K562 (cell line): ENCODE data around the gene LCNL1. TPM values are rescaled to one million over a fixed set of nuclear protein-coding genes. Genes with fewer than 3 reads are reported as not detected.

Experiments used
- ATAC-seq: fragments of 200-7000 bp; cut with Tn5 transposase; 3 replicates; pipeline ENCODE4 v1.9.1; 2020; ENCODE audit warnings: moderate library complexity
- BruUV-seq: library from RNA; stranded (reverse); fragments of 400-500 nt; replicated peaks from 2 replicates; lab custom pipeline; 2021; lab: Mats Ljungman, UMichigan
- CTCF ChIA-PET: fragments of 300-600 bp; formaldehyde crosslinking; extraction: SDS; loops from one replicate; lab custom pipeline; 2021; ENCODE audit warnings: low intra/inter-chr PET ratio; lab: Yijun Ruan, JAX
- POLR2A ChIA-PET: fragments of 300-600, 350-650 bp; sonication (Branson Sonifier 250); formaldehyde crosslinking; extraction: SDS; loops from one replicate; lab custom pipeline; 2021; ENCODE audit warnings: antibody characterized with exemption, inconsistent platforms; lab: Yijun Ruan, JAX
- DNase-seq, 4 experiments: peaks; one replicate each; pipeline versions ENCODE4 v3.0.0 to v3.0.0-alpha.2; 2011 to 2018; ENCODE audit warnings: low spot score in 3 of 4, mixed read lengths in 3 of 4; ENCODE audit errors: extremely low read depth in 1 of 4
- FAIRE-seq: peaks from 2 replicates; lab custom pipeline; 2011; peaks lifted over from hg19 to GRCh38; lab: Jason Lieb, UNC
- H2AFZ ChIP-seq: 2 replicates; pipeline ENCODE4 v1.6.0; 2011; ENCODE audit warnings: low read depth, low read length, control low read depth, inconsistent platforms
- H3K27ac ChIP-seq: fragments of 200-600 bp; 3 replicates; pipeline ENCODE4 v1.8.0; 2011; ENCODE audit warnings: low read depth, mild to moderate bottlenecking, control low read depth, inconsistent platforms, low read length, moderate library complexity, mixed read lengths; ENCODE audit errors: extremely low read depth
- H3K27me3 ChIP-seq, 2 experiments: fragments of 300-600 bp in 1 of 2; 2 replicates in 1 of 2; 3 replicates in 1 of 2; pipeline versions ENCODE4 v1.6.0 to v1.8.0; 2011; ENCODE audit warnings: inconsistent platforms in 2 of 2, low read length in 2 of 2, mild to moderate bottlenecking in 1 of 2, mixed read lengths in 1 of 2, moderate library complexity in 1 of 2; ENCODE audit not compliant: control insufficient read depth in 2 of 2, insufficient read depth in 2 of 2
- H3K36me3 ChIP-seq: fragments of 300-600 bp; 3 replicates; pipeline ENCODE4 v1.8.0; 2011; ENCODE audit warnings: mild to moderate bottlenecking, low read length, inconsistent platforms; ENCODE audit not compliant: control insufficient read depth, insufficient read depth
- H3K4me1 ChIP-seq, 2 experiments: fragments of 200-600 bp in 1 of 2; replicated peaks in 1 of 2; 2 replicates in 1 of 2; 3 replicates in 1 of 2; pipeline versions ENCODE4 v1.5.1 to v1.8.0; 2011; ENCODE audit warnings: inconsistent platforms in 2 of 2, low read length in 2 of 2, mild to moderate bottlenecking in 1 of 2, mixed read lengths in 1 of 2, moderate library complexity in 1 of 2; ENCODE audit not compliant: control insufficient read depth in 2 of 2, insufficient read depth in 2 of 2
- H3K4me2 ChIP-seq: 2 replicates; pipeline ENCODE4 v1.6.1; 2011; ENCODE audit warnings: low read length, control low read depth, inconsistent platforms, mixed read lengths; ENCODE audit not compliant: insufficient read depth
- H3K4me3 ChIP-seq: fragments of 200-600 bp; sonication (generic), shearing (Covaris generic); 2 replicates; pipeline ENCODE4 v1.5.1; 2016; ENCODE audit warnings: control low read depth, inconsistent platforms
- H3K79me2 ChIP-seq: fragments of 200-600 bp; 3 replicates; pipeline ENCODE4 v1.8.0; 2011; ENCODE audit warnings: low read length, inconsistent platforms; ENCODE audit not compliant: control insufficient read depth, insufficient read depth
- H3K9ac ChIP-seq, 2 experiments: 2 replicates each; pipeline versions ENCODE4 v1.6.0 to v1.6.1; 2011; ENCODE audit warnings: low read depth in 2 of 2, low read length in 2 of 2, control low read depth in 1 of 2, inconsistent platforms in 1 of 2, mild to moderate bottlenecking in 1 of 2, mixed read lengths in 1 of 2; ENCODE audit not compliant: insufficient read depth in 1 of 2
- H3K9me1 ChIP-seq: one replicate; pipeline ENCODE4 v1.6.0; 2011; ENCODE audit warnings: inconsistent platforms, mild to moderate bottlenecking, low read length, moderate library complexity; ENCODE audit not compliant: control insufficient read depth, insufficient read depth
- H3K9me3 ChIP-seq: replicated peaks from 2 replicates; pipeline ENCODE4 v1.5.1; 2011; ENCODE audit warnings: low read depth, low read length, inconsistent platforms; ENCODE audit not compliant: control insufficient read depth, insufficient read depth
- H4K20me1 ChIP-seq: replicated peaks from 2 replicates; pipeline ENCODE4 v1.6.1; 2011; ENCODE audit warnings: low read length, inconsistent platforms, mixed read lengths; ENCODE audit not compliant: control insufficient read depth, insufficient read depth
- WGBS: fragments of 100-300 bp; shearing (Covaris generic); methylation state at CpG from one replicate; pipeline ENCODE4 v1.1.6; 2016; ENCODE audit warnings: low coverage, mixed read lengths; ENCODE audit not compliant: insufficient coverage; ENCODE audit errors: missing lambda C conversion rate; 5-methylcytosine and 5-hydroxymethylcytosine counted together
- in situ Hi-C: fragments of 300-500 bp; cut with MboI; formaldehyde crosslinking; loops from 4 replicates; pipeline ENCODE4 v1.15.0; 2018; ENCODE audit warnings: inconsistent platforms, mixed read lengths
- intact Hi-C: fragments of 100-400 bp; cut with micrococcal nuclease; formaldehyde crosslinking; loops from 2 replicates; pipeline ENCODE4 v1.14.2; 2022
- polyA plus RNA-seq, 8 experiments: library from polyadenylated mRNA; depleted of rRNA in 4 of 8; stranded (reverse) in 5 of 8; unstranded in 3 of 8; fragments of >200 nt; fragmentation: Nextera tagmentation in 2 of 8; fragmentation: Illumina TruSeq in 1 of 8; extraction: Ambion mirVana in 2 of 8; extraction: Trizol in 1 of 8; gene quantifications; 2 replicates each; pipeline versions ENCODE4 v1.2.1 to v1.2.3, GENCODE V29; 2011 to 2014; ENCODE audit warnings: inconsistent platforms in 1 of 8, missing spikeins in 1 of 8
- total RNA-seq, 7 experiments: library from RNA; depleted of rRNA in 6 of 7; stranded (reverse); fragments of >200 nt in 6 of 7; fragmentation: Illumina TruSeq in 2 of 7; extraction: Trizol in 2 of 7; gene quantifications; 2 replicates each; pipeline versions ENCODE4 v1.2.1 to v1.2.3, GENCODE V29; 2011 to 2021; ENCODE audit warnings: low replicate concordance in 1 of 7
- TF ChIP-seq, protein P1 (sequence below): fragments of 450-650 bp; conservative IDR thresholded peaks from 2 replicates; pipeline ENCODE4 v1.6.1; 2016; ENCODE audit warnings: missing genetic modification characterization, low read depth, mild to moderate bottlenecking, control low read depth, missing compliant biosample characterization
- TF ChIP-seq, protein P2 (sequence below): fragments of 450-650 bp; IDR thresholded peaks from 2 replicates; pipeline ENCODE4 v1.6.1; 2017; ENCODE audit warnings: antibody characterized with exemption

LCNL1 gene
- total and polyA plus RNA-seq, 9 of the 15 experiments (the other 6 are each of a cell fraction or from before 2014, with no cell fraction given): 0.04 to 0.16 (median 0.04) TPM; not detected in 4

- Histone ChIP-seq H3K36me3 (no peaks in the 10 kb centered on the region), H3K9me1 (no peaks in the 10 kb centered on the region), H3K27me3 (no peaks in the 10 kb centered on the region), H3K4me3 (no peak overlapping the region), H3K9ac (no peak overlapping the region; a peak in 1 of 4 replicates), H3K79me2 (no peaks in the 10 kb centered on the region), H3K4me1 (peaks cover 0 to 87% of the 10 kb centered on the region in 2 experiments; a peak in 2 of 5 replicates)
- no peak for DNase-seq
- 43% methylated on average over 8 of the region's 11 CpGs for WGBS
- ATAC-seq: no peak
- in situ Hi-C loops: no loop called here
- no TSS peak for BruUV-seq
- TF ChIP-seq, protein P1, sequence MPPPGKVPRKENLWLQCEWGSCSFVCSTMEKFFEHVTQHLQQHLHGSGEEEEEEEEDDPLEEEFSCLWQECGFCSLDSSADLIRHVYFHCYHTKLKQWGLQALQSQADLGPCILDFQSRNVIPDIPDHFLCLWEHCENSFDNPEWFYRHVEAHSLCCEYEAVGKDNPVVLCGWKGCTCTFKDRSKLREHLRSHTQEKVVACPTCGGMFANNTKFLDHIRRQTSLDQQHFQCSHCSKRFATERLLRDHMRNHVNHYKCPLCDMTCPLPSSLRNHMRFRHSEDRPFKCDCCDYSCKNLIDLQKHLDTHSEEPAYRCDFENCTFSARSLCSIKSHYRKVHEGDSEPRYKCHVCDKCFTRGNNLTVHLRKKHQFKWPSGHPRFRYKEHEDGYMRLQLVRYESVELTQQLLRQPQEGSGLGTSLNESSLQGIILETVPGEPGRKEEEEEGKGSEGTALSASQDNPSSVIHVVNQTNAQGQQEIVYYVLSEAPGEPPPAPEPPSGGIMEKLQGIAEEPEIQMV (tag): no peak
- TF ChIP-seq, protein P2, sequence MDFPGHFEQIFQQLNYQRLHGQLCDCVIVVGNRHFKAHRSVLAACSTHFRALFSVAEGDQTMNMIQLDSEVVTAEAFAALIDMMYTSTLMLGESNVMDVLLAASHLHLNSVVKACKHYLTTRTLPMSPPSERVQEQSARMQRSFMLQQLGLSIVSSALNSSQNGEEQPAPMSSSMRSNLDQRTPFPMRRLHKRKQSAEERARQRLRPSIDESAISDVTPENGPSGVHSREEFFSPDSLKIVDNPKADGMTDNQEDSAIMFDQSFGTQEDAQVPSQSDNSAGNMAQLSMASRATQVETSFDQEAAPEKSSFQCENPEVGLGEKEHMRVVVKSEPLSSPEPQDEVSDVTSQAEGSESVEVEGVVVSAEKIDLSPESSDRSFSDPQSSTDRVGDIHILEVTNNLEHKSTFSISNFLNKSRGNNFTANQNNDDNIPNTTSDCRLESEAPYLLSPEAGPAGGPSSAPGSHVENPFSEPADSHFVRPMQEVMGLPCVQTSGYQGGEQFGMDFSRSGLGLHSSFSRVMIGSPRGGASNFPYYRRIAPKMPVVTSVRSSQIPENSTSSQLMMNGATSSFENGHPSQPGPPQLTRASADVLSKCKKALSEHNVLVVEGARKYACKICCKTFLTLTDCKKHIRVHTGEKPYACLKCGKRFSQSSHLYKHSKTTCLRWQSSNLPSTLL: no peak
- TF ChIP-seq, all 486 proteins: peak for 0
- intact Hi-C loops: no loop called here
- H2AFZ ChIP-seq: no peak overlapping the region
- no peak overlapping the region for H3K27ac ChIP-seq
- ChIA-PET CTCF (no interaction called here), POLR2A (no interaction called here)
- no peak overlapping the region for H3K4me2 ChIP-seq
- FAIRE-seq: no peak
- no peaks in the 10 kb centered on the region for H4K20me1 ChIP-seq
- no peaks in the 10 kb centered on the region for H3K9me3 ChIP-seq
Observed at GRCh38 chr9:136972335-136972734, 10.5 kb upstream of the LCNL1 start.
